ENCODE data around the gene STIM2.

STIM2 gene

DNA sequence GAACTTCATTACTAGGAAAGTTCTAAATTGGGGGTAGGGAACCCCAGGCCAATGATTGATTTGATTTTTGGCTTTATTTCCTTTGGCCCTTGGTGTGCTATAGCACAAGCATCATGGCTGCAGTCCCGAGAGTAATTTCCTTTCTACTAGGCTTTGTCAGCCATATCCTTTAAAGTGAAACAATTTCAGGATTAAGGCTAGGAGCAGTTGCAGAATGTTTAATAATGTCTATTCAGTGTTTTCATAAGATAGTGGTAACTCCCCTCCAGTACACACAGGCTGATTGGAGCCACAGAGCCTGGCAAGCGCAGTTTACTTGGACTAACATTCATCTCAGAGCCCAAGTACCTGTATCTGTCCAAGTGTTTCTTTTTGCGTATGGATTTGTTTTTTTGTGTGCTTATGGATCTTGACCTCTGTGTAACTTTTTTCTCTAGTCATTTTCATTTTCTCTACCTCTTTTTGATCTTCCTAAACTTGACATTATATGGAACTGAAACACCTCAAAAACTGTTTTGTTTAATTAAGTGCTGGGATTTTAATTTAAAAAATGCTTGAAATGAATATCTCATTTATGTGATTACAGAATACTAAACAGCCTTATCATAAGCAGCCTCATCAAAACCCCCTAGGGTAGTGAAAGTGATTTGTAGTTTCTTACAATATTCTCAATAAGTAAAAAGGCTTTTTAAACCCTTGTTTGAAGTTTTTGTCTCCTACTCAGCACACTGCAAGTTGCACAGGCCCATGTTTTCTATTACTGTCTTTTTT is 7.5 kb downstream of the STIM2 start:
- H3K36me3 ChIP-seq (ENCODE audit: insufficient read depth, low read length), result no peaks in the 10 kb centered on the region
- no peak overlapping the region for H3K9ac ChIP-seq (ENCODE audit: low read depth, low read length)
- peaks cover 32% of the 10 kb centered on the region for H3K4me1 ChIP-seq (ENCODE audit: insufficient read depth, low read length)
- 100% methylated on average over 2 of the region's 3 CpGs for WGBS
- no peaks in the 10 kb centered on the region for H3K9me3 ChIP-seq (ENCODE audit: insufficient read depth, low read depth, low read length)
- no peak overlapping the region for H3K27ac ChIP-seq (ENCODE audit: low read depth, low read length)
- H3K4me3 ChIP-seq (ENCODE audit: low read length), result no peak overlapping the region
- H3K27me3 ChIP-seq (ENCODE audit: insufficient read depth, low read length), result peaks cover 8% of the 10 kb centered on the region

DNA sequence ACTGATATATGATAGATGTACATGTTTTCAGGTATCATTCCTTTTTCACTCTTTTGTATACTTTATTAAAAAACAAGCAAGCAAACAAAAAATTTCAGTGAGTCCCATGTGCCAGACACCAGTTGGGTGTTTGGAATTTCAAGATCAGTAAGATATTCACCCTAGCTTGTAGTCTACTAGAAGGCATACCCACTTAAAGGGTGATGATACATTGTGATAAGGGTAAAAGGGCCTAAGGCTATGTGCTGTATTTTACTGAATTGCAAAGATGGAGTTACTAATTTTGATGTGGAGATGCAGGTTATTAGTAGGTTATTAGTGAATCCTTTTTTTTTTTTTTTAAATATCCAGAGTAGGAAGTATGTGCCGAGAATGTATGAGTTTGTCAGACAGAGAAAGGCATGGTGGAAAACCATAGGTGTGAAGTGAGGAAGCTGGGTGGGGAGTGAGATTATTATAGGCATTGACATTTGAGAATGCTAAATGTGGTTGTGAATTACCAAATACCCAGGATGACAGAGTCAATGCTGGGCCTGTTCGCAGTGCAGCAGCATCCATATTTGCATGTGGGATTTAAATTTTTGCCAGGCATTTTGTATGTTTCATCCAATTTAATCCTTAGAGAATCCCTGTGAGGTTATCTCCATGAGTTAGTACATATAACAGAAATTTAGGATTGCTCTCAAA is 10.1 kb downstream of the STIM2 start:
- no peak overlapping the region for H3K4me3 ChIP-seq (ENCODE audit: low read length)
- no peaks in the 10 kb centered on the region for H3K36me3 ChIP-seq (ENCODE audit: insufficient read depth, low read length)
- no peaks in the 10 kb centered on the region for H3K27me3 ChIP-seq (ENCODE audit: insufficient read depth, low read length)
- 94% methylated on average over 2 of the region's 2 CpGs for WGBS
- no peaks in the 10 kb centered on the region for H3K9me3 ChIP-seq (ENCODE audit: insufficient read depth, low read depth, low read length)
- H3K27ac ChIP-seq (ENCODE audit: low read depth, low read length), result no peak overlapping the region
- H3K9ac ChIP-seq (ENCODE audit: low read depth, low read length), result no peak overlapping the region
- peaks cover 9% of the 10 kb centered on the region for H3K4me1 ChIP-seq (ENCODE audit: insufficient read depth, low read length)

- Histone ChIP-seq H3K27ac (ENCODE audit: low read depth, low read length) (no peak overlapping the region), H3K4me1 (ENCODE audit: insufficient read depth, low read length) (peaks cover 1% of the 10 kb centered on the region), H3K4me3 (ENCODE audit: low read length) (no peak overlapping the region), H3K27me3 (ENCODE audit: insufficient read depth, low read length) (no peaks in the 10 kb centered on the region), H3K36me3 (ENCODE audit: insufficient read depth, low read length) (no peaks in the 10 kb centered on the region), H3K9ac (ENCODE audit: low read depth, low read length) (no peak overlapping the region), H3K9me3 (ENCODE audit: insufficient read depth, low read depth, low read length) (no peaks in the 10 kb centered on the region)
- WGBS, result 77% methylated on average over 2 of the region's 3 CpGs
Observed at GRCh38 chr4:26871611-26872010, 11.0 kb downstream of the STIM2 start.

- WGBS, result 88% methylated on average over 10 of the region's 10 CpGs
- H3K27me3 ChIP-seq (ENCODE audit: insufficient read depth, low read length), result no peaks in the 10 kb centered on the region
- no peak overlapping the region for H3K4me3 ChIP-seq (ENCODE audit: low read length)
- no peak overlapping the region for H3K27ac ChIP-seq (ENCODE audit: low read depth, low read length)
- no peaks in the 10 kb centered on the region for H3K9me3 ChIP-seq (ENCODE audit: insufficient read depth, low read depth, low read length)
- H3K9ac ChIP-seq (ENCODE audit: low read depth, low read length), result no peak overlapping the region
- H3K4me1 ChIP-seq (ENCODE audit: insufficient read depth, low read length), result no peaks in the 10 kb centered on the region; the same call in 1 of the 2 replicates
- no peaks in the 10 kb centered on the region for H3K36me3 ChIP-seq (ENCODE audit: insufficient read depth, low read length)
Observed at GRCh38 chr4:26873391-26874026, 12.9 kb downstream of the STIM2 start.

- Histone ChIP-seq H3K27ac (ENCODE audit: low read depth, low read length) (no peak overlapping the region), H3K9ac (ENCODE audit: low read depth, low read length) (no peak overlapping the region), H3K4me3 (ENCODE audit: low read length) (no peak overlapping the region), H3K4me1 (ENCODE audit: insufficient read depth, low read length) (no peaks in the 10 kb centered on the region; the same call in 1 of the 2 replicates), H3K27me3 (ENCODE audit: insufficient read depth, low read length) (no peaks in the 10 kb centered on the region), H3K36me3 (ENCODE audit: insufficient read depth, low read length) (no peaks in the 10 kb centered on the region), H3K9me3 (ENCODE audit: insufficient read depth, low read depth, low read length) (no peaks in the 10 kb centered on the region)
- 96% methylated on average over 7 of the region's 7 CpGs for WGBS
Observed at GRCh38 chr4:26874110-26874509, 13.5 kb downstream of the STIM2 start.

GRCh38 chr4:26877406-26877805 is 16.8 kb downstream of the STIM2 start:
- Histone ChIP-seq H3K36me3 (ENCODE audit: insufficient read depth, low read length) (no peaks in the 10 kb centered on the region), H3K4me3 (ENCODE audit: low read length) (no peak overlapping the region), H3K9ac (ENCODE audit: low read depth, low read length) (no peak overlapping the region), H3K9me3 (ENCODE audit: insufficient read depth, low read depth, low read length) (no peaks in the 10 kb centered on the region), H3K27me3 (ENCODE audit: insufficient read depth, low read length) (no peaks in the 10 kb centered on the region), H3K4me1 (ENCODE audit: insufficient read depth, low read length) (no peaks in the 10 kb centered on the region), H3K27ac (ENCODE audit: low read depth, low read length) (no peak overlapping the region)
- 88% methylated on average over 2 of the region's 3 CpGs for WGBS

DNA sequence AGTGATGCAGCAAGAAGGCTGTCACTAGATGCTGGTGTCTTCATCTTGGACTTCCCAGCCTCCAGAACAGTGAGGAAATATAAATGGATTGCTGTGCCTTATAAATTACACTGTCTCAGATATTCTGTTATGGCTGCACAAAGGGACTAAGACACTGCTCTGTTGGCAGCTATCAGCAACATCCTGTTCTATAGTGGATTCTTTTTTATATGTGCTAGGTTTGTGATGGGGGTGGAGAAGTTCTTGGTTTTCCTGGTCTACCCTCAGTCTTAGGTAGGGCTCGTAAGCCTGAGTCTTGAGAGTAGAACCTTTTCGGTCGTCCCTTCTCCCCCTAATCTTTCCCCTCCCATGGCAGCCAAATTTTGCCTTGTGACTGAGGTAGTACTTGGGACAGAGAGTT is 17.3 kb downstream of the STIM2 start:
- H3K9me3 ChIP-seq (ENCODE audit: insufficient read depth, low read depth, low read length), result no peaks in the 10 kb centered on the region

GRCh38 chr4:26878794-26879391 is 18.3 kb downstream of the STIM2 start:
- H3K4me3 ChIP-seq (ENCODE audit: low read length), result no peak overlapping the region
- H3K9me3 ChIP-seq (ENCODE audit: insufficient read depth, low read depth, low read length), result no peaks in the 10 kb centered on the region
- H3K27me3 ChIP-seq (ENCODE audit: insufficient read depth, low read length), result no peaks in the 10 kb centered on the region
- H3K27ac ChIP-seq (ENCODE audit: low read depth, low read length), result no peak overlapping the region
- H3K9ac ChIP-seq (ENCODE audit: low read depth, low read length), result no peak overlapping the region
- no peaks in the 10 kb centered on the region for H3K36me3 ChIP-seq (ENCODE audit: insufficient read depth, low read length)
- WGBS, result 93% methylated on average over 5 of the region's 5 CpGs
- H3K4me1 ChIP-seq (ENCODE audit: insufficient read depth, low read length), result peaks cover 3% of the 10 kb centered on the region

More for the DNA sequence above, 17.3 kb downstream of the STIM2 start:
- H3K36me3 ChIP-seq (ENCODE audit: insufficient read depth, low read length), result no peaks in the 10 kb centered on the region
- H3K4me3 ChIP-seq (ENCODE audit: low read length), result no peak overlapping the region
- no peak overlapping the region for H3K9ac ChIP-seq (ENCODE audit: low read depth, low read length)
- no peaks in the 10 kb centered on the region for H3K4me1 ChIP-seq (ENCODE audit: insufficient read depth, low read length)
- no CpG with 5 or more reads among the region's 3 CpGs for WGBS
- H3K27me3 ChIP-seq (ENCODE audit: insufficient read depth, low read length), result no peaks in the 10 kb centered on the region
- H3K27ac ChIP-seq (ENCODE audit: low read depth, low read length), result no peak overlapping the region

GRCh38 chr4:26879805-26880204 is 19.2 kb downstream of the STIM2 start:
- H3K4me1 ChIP-seq (ENCODE audit: insufficient read depth, low read length), result peaks cover 11% of the 10 kb centered on the region
- H3K9ac ChIP-seq (ENCODE audit: low read depth, low read length), result no peak overlapping the region
- H3K27me3 ChIP-seq (ENCODE audit: insufficient read depth, low read length), result no peaks in the 10 kb centered on the region
- no peaks in the 10 kb centered on the region for H3K36me3 ChIP-seq (ENCODE audit: insufficient read depth, low read length)
- no peak overlapping the region for H3K4me3 ChIP-seq (ENCODE audit: low read length)
- H3K9me3 ChIP-seq (ENCODE audit: insufficient read depth, low read depth, low read length), result no peaks in the 10 kb centered on the region
- H3K27ac ChIP-seq (ENCODE audit: low read depth, low read length), result no peak overlapping the region
- WGBS, result 98% methylated on average over 1 of the region's 2 CpGs

- no peaks in the 10 kb centered on the region for H3K9me3 ChIP-seq (ENCODE audit: insufficient read depth, low read depth, low read length)
- WGBS, result 94% methylated on average over 2 of the region's 2 CpGs
- H3K4me3 ChIP-seq (ENCODE audit: low read length), result no peak overlapping the region
- no peak overlapping the region for H3K9ac ChIP-seq (ENCODE audit: low read depth, low read length)
- H3K4me1 ChIP-seq (ENCODE audit: insufficient read depth, low read length), result peaks cover 11% of the 10 kb centered on the region
- no peak overlapping the region for H3K27ac ChIP-seq (ENCODE audit: low read depth, low read length)
- no peaks in the 10 kb centered on the region for H3K27me3 ChIP-seq (ENCODE audit: insufficient read depth, low read length)
- H3K36me3 ChIP-seq (ENCODE audit: insufficient read depth, low read length), result no peaks in the 10 kb centered on the region
Observed at GRCh38 chr4:26884026-26884425, 23.4 kb downstream of the STIM2 start.

DNA sequence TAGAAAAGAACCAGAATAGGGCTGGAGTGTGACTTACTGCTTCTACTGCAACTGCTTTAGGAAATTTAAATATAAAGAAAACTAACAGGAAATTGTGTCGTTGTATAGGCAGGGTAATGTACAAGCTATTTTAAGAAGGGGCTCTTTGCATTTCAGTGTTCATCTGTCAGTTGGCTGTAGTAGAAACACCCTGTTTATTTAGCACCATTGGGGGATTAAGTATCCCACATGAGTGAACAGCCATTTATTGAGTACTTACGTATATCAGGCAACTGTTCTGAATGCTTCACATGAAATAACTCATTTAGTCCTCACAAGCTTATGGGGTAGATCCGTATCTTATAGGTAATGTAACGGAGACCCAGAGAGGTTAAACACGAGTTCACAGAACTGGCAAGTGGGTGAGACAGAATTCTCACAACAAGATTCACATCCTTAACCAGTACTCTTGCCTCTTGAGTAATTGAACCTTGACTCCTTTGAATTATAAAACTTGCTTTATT is 23.9 kb downstream of the STIM2 start:
- H3K27me3 ChIP-seq (ENCODE audit: insufficient read depth, low read length), result no peaks in the 10 kb centered on the region
- no peak overlapping the region for H3K9ac ChIP-seq (ENCODE audit: low read depth, low read length)
- no peaks in the 10 kb centered on the region for H3K9me3 ChIP-seq (ENCODE audit: insufficient read depth, low read depth, low read length)
- no peaks in the 10 kb centered on the region for H3K36me3 ChIP-seq (ENCODE audit: insufficient read depth, low read length)
- H3K4me1 ChIP-seq (ENCODE audit: insufficient read depth, low read length), result peaks cover 11% of the 10 kb centered on the region
- H3K4me3 ChIP-seq (ENCODE audit: low read length), result no peak overlapping the region
- WGBS, result 86% methylated on average over 5 of the region's 5 CpGs
- H3K27ac ChIP-seq (ENCODE audit: low read depth, low read length), result no peak overlapping the region

Measured in HUES64 (cell line).